ENCODE results near the gene FBXO2. TPM values are rescaled to one million over a fixed set of nuclear protein-coding genes. Genes with fewer than 3 reads are reported as not detected.

Gene FBXO2
- 15.8 and 20.9 TPM in 2 replicates for total RNA-seq
- 28.3 and 29.8 TPM in 2 replicates for polyA plus RNA-seq

- H3K9me3 ChIP-seq (ENCODE audit: low read depth), result no peaks in the 10 kb centered on the region
- H3K4me3 ChIP-seq, result peak within 1 kb of the TSS; percentile 65
- peaks cover 8% of the 10 kb centered on the region for H3K36me3 ChIP-seq
- TF ChIP-seq CTCF (IDR thresholded peaks at IDR 0.05; ENCODE audit: low read depth, low read length), result no peak
- peak; percentile 21 to 75 for DNase-seq (ENCODE audit: low read depth in 1 of 2, low spot score in 1 of 2)
- H3K27me3 ChIP-seq, result peaks cover 22% of the 10 kb centered on the region
- peaks cover 6% of the 10 kb centered on the region for H3K4me1 ChIP-seq (ENCODE audit: low read depth)
- H3K27ac ChIP-seq, result no peak within 1 kb of the TSS
These were observed at the start of gene FBXO2, which contains the start of gene FBXO44 for GRCh38 chr1:11654137-11654938. FBXO2 (minus strand) TSS chr1:11654429; CDS start chr1:11654340, 89 bp downstream. FBXO44 (plus strand) TSS chr1:11654877; CDS start chr1:11655836, 959 bp downstream.

- no peak for TF ChIP-seq CTCF (IDR thresholded peaks at IDR 0.05; ENCODE audit: low read depth, low read length)
- H3K27ac ChIP-seq, result no peak overlapping the region
- no peak for DNase-seq (ENCODE audit: low read depth in 1 of 2, low spot score in 1 of 2)
- H3K27me3 ChIP-seq, result no peaks in the 10 kb centered on the region
- peaks cover 11% of the 10 kb centered on the region for H3K4me1 ChIP-seq (ENCODE audit: low read depth)
- H3K36me3 ChIP-seq, result no peaks in the 10 kb centered on the region
- no peaks in the 10 kb centered on the region for H3K9me3 ChIP-seq (ENCODE audit: low read depth)
- no peak overlapping the region for H3K4me3 ChIP-seq
These were observed 49.3 kb upstream of the FBXO2 start for GRCh38 chr1:11703357-11704193.

- H3K27me3 ChIP-seq, result no peaks in the 10 kb centered on the region
- H3K27ac ChIP-seq, result no peak overlapping the region
- H3K4me1 ChIP-seq (ENCODE audit: low read depth), result no peaks in the 10 kb centered on the region
- no peaks in the 10 kb centered on the region for H3K36me3 ChIP-seq
- no peak for TF ChIP-seq CTCF (IDR thresholded peaks at IDR 0.05; ENCODE audit: low read depth, low read length)
- no peak overlapping the region for H3K4me3 ChIP-seq
- H3K9me3 ChIP-seq (ENCODE audit: low read depth), result no peaks in the 10 kb centered on the region
- DNase-seq (ENCODE audit: low read depth in 1 of 2, low spot score in 1 of 2), result no peak
These were observed 48.0 kb upstream of the FBXO2 start for GRCh38 chr1:11701981-11702803.

- no peak for TF ChIP-seq CTCF (IDR thresholded peaks at IDR 0.05; ENCODE audit: low read depth, low read length)
- Histone ChIP-seq H3K4me1 (ENCODE audit: low read depth) (no peaks in the 10 kb centered on the region), H3K27me3 (no peaks in the 10 kb centered on the region), H3K9me3 (ENCODE audit: low read depth) (no peaks in the 10 kb centered on the region), H3K36me3 (no peaks in the 10 kb centered on the region), H3K27ac (no peak overlapping the region), H3K4me3 (no peak overlapping the region)
- no peak for DNase-seq (ENCODE audit: low read depth in 1 of 2, low spot score in 1 of 2)
These were observed 47.3 kb upstream of the FBXO2 start for GRCh38 chr1:11701551-11701961.
